A673 (cell line): ENCODE results near the gene GALM. TPM values are rescaled to one million over a fixed set of nuclear protein-coding genes. Genes with fewer than 3 reads are reported as not detected.
"Not testable (repeated sequence)": the region's sequence is repeated elsewhere in the genome, so short reads cannot be mapped to it uniquely, and the experiment has no call there.

ENCODE experiments used
- BruUV-seq: library from RNA; stranded (reverse); fragments of 400-500 nt; replicated peaks from 2 replicates; lab custom pipeline; 2021; lab: Mats Ljungman, UMichigan
- CTCF ChIA-PET: fragments of 300-600 bp; sonication (Branson Sonifier 250); formaldehyde crosslinking; loops from one replicate; lab custom pipeline; 2022; ENCODE audit warnings: antibody characterized with exemption; lab: Charles Lee
- POLR2A ChIA-PET: fragments of 300-600 bp; sonication (Branson Sonifier 250); formaldehyde crosslinking; loops from one replicate; lab custom pipeline; 2022; ENCODE audit warnings: antibody characterized with exemption; ENCODE audit not compliant: low non-redundant PET; lab: Charles Lee
- DNase-seq: peaks from one replicate; pipeline ENCODE4 v3.0.0-alpha.2; 2015; ENCODE audit warnings: low spot score
- H3K27ac ChIP-seq: fragments of 200-600 bp; sonication (generic); 2 replicates; pipeline ENCODE4 v1.5.1; 2016; ENCODE audit warnings: mixed run types, low read depth, mild to moderate bottlenecking, mixed read lengths, antibody characterized with exemption, low read length; ENCODE audit not compliant: poor library complexity, severe bottlenecking
- H3K27me3 ChIP-seq: fragments of 200-600 bp; sonication (generic); replicated peaks from 2 replicates; pipeline ENCODE4 v1.6.1; 2017; ENCODE audit warnings: mixed run types, low read depth, mild to moderate bottlenecking, mixed read lengths, antibody characterized with exemption, low read length; ENCODE audit not compliant: insufficient read depth, poor library complexity
- H3K36me3 ChIP-seq: fragments of 200-600 bp; sonication (generic); 2 replicates; pipeline ENCODE4 v1.6.1; 2016; ENCODE audit warnings: mixed run types, mild to moderate bottlenecking, mixed read lengths, antibody characterized with exemption, low read length; ENCODE audit not compliant: insufficient read depth, poor library complexity, severe bottlenecking
- H3K4me1 ChIP-seq: fragments of 200-600 bp; sonication (generic); 2 replicates; pipeline ENCODE4 v1.6.1; 2017; ENCODE audit warnings: mixed run types, mild to moderate bottlenecking, mixed read lengths, antibody characterized with exemption, low read length; ENCODE audit not compliant: insufficient read depth, poor library complexity, severe bottlenecking
- H3K4me3 ChIP-seq: fragments of 200-600 bp; sonication (generic); 2 replicates; pipeline ENCODE4 v1.5.1; 2016; ENCODE audit warnings: low read depth, mixed run types, mild to moderate bottlenecking, mixed read lengths, low read length; ENCODE audit not compliant: poor library complexity, severe bottlenecking
- H3K9me3 ChIP-seq: fragments of 200-600 bp; sonication (generic); 2 replicates; pipeline ENCODE4 v1.6.1; 2016; ENCODE audit warnings: mixed run types, low read depth, mild to moderate bottlenecking, mixed read lengths, antibody characterized with exemption, low read length; ENCODE audit not compliant: poor library complexity, severe bottlenecking
- CTCF ChIP-seq: fragments of 300-800, 200-600 bp; sonication (generic); conservative IDR thresholded peaks from 2 replicates; pipeline ENCODE4 v1.5.1; 2017; ENCODE audit warnings: low read depth, mild to moderate bottlenecking, antibody characterized with exemption, low read length, moderate library complexity, mixed read lengths
- EZH2 ChIP-seq: fragments of 200-600 bp; sonication (generic); IDR thresholded peaks from 2 replicates; pipeline ENCODE4 v1.6.1; 2017; ENCODE audit warnings: borderline replicate concordance, low read depth, mild to moderate bottlenecking, mixed read lengths, antibody characterized with exemption, low read length; ENCODE audit not compliant: poor library complexity, severe bottlenecking
- intact Hi-C: fragments of 100-400 bp; cut with micrococcal nuclease; formaldehyde crosslinking; loops from one replicate; pipeline ENCODE4 v1.10.0; 2022; ENCODE audit not compliant: unreplicated experiment
- total RNA-seq: library from RNA; stranded (reverse); gene quantifications from 2 replicates; pipeline ENCODE4 v1.2.3, GENCODE V29; 2021

Gene GALM
- total RNA-seq, 1 experiment from 2014 or later = 6.6 TPM

- ChIA-PET POLR2A (no interaction called here), CTCF (no interaction called here)
- BruUV-seq = no TSS peak
- Histone ChIP-seq H3K4me3 (no peak overlapping the region), H3K27me3 (no peaks in the 10 kb centered on the region), H3K9me3 (no peaks in the 10 kb centered on the region), H3K4me1 (no peaks in the 10 kb centered on the region), H3K27ac (no peak overlapping the region), H3K36me3 (no peaks in the 10 kb centered on the region)
- intact Hi-C loops = no loop called here
- DNase-seq = no peak
- TF ChIP-seq EZH2 = no peak
- no peak for TF ChIP-seq CTCF
These were observed 47.0 kb downstream of the GALM start for GRCh38 chr2:38712871-38713270.

- Histone ChIP-seq H3K36me3 (no peaks in the 10 kb centered on the region), H3K4me3 (no peak overlapping the region), H3K4me1 (no peaks in the 10 kb centered on the region), H3K9me3 (no peaks in the 10 kb centered on the region), H3K27ac (no peak overlapping the region), H3K27me3 (no peaks in the 10 kb centered on the region)
- POLR2A ChIA-PET = no interaction called here
- no TSS peak for BruUV-seq
- no peak for DNase-seq
- CTCF ChIA-PET = no interaction called here
- intact Hi-C loops = no loop called here
- TF ChIP-seq CTCF (no peak), EZH2 (no peak)
These were observed 47.4 kb downstream of the GALM start for GRCh38 chr2:38713338-38713737.

GRCh38 chr2:38714941-38715340 is 49.0 kb downstream of the GALM start:
- H3K36me3 ChIP-seq, DNase-seq, H3K27me3 ChIP-seq, H3K4me3 ChIP-seq, intact Hi-C loops, H3K27ac ChIP-seq, POLR2A ChIA-PET, H3K9me3 ChIP-seq, H3K4me1 ChIP-seq, BruUV-seq, CTCF ChIA-PET: not testable (repeated sequence)

- intact Hi-C loops = no loop called here
- Histone ChIP-seq H3K4me3 (no peak overlapping the region), H3K36me3 (no peaks in the 10 kb centered on the region), H3K4me1 (no peaks in the 10 kb centered on the region), H3K27ac (no peak overlapping the region), H3K27me3 (no peaks in the 10 kb centered on the region), H3K9me3 (no peaks in the 10 kb centered on the region)
- ChIA-PET POLR2A (no interaction called here), CTCF (no interaction called here)
- no peak for DNase-seq
- BruUV-seq = no TSS peak
- no peak for TF ChIP-seq CTCF
- TF ChIP-seq EZH2 = no peak
These were observed 50.3 kb downstream of the GALM start for GRCh38 chr2:38716185-38716584.
